ENCODE data around the gene TIMM22.

- TF ChIP-seq CTCF (IDR thresholded peaks at IDR 0.05; ENCODE audit: low read depth, low read length, poor library complexity, severe bottlenecking) (no peak), EZH2phosphoT487 (IDR thresholded peaks at IDR 0.05; ENCODE audit: borderline replicate concordance, low read length) (no peak)
These were observed 21.5 kb upstream of the TIMM22 start for GRCh38 chr17:975371-975915.
